ENCODE measurements around the gene ABHD12B.
"Not testable (repeated sequence)": the region's sequence is repeated elsewhere in the genome, so short reads cannot be mapped to it uniquely, and the experiment has no call there.

ABHD12B gene

DNA sequence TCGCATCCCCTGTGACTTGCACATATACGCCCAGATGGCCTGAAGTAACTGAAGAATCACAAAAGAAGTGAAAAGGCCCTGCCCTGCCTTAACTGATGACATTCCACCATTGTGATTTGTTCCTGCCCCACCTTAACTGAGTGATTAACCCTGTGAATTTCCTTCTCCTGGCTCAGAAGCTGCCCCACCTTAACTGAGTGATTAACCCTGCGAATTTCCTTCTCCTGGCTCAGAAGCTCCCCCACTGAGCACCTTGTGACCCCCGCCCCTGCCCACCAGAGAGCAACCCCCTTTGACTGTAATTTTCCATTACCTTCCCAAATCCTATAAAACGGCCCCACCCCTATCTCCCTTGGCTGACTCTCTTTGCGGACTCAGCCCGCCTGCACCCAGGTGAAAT lies 24.6 kb downstream of the ABHD12B start:
- DNase-seq (ENCODE audit: low read depth in 2 of 2), result not testable (repeated sequence)

DNA sequence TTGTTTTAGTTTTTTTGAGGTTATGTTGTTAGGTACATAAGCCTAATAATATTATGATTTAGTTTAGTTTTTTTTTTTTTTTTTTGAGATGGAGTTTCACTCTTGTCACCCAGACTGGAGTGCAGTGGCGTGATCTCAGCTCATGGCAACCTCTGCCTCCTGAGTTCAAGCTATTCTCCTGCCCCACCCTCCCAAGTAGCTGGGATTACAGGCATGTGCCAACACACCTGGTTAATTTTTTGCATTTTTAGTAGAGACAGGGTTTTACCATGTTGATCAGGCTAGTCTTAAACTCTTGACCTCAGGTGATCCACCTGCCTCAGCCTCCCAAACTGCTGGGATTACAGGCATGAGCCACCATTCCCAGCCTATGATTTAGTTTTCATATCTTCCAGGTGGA lies 25.2 kb downstream of the ABHD12B start:
- DNase-seq (ENCODE audit: low read depth in 2 of 2), result not testable (repeated sequence)

DNA sequence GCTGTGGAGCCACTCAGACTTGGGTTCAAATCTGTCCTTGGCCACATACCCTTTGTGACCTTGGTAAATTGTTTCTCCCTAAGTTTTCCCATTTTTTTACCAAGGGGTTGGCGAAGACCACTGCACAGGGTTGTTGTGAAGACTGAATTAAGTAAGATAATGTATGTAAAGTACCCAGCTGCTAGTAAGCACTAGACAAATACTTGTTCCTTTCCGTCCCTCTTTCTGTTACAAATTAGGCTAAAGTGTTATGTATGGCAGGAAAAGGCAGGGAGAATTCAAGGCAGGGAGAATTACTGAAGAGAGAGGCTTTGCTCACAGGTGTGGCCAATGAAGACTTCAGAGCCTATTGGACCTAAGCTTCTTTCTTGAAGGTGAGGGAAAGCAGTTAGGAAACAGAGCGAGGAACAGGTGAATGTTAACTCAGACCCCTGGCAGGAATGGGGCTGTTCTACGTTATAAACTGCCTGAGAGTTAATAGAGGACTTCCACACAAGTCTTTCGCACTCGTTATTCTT lies 25.9 kb downstream of the ABHD12B start:
- DNase-seq (ENCODE audit: low read depth in 2 of 2), result no peak

DNA sequence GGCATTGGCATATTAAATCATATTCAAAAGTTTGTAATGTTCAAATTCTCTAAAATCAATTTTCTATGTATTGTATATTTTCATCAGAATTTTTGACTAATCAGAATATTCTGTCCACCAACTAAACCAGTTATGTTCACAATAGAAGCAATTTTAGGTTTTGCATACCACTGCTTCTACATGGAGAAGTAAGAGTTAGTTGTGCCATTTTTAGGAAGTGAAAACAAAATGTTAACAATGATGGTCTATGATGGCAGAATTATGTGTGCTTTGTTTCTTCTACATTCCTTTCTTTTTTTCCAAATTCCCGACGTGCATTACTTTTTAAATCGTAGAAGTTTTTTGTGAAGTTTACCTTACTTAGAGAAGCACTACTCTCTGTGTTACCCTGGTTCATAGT lies 29.5 kb downstream of the ABHD12B start:
- no peak for DNase-seq (ENCODE audit: low read depth in 2 of 2)

DNA sequence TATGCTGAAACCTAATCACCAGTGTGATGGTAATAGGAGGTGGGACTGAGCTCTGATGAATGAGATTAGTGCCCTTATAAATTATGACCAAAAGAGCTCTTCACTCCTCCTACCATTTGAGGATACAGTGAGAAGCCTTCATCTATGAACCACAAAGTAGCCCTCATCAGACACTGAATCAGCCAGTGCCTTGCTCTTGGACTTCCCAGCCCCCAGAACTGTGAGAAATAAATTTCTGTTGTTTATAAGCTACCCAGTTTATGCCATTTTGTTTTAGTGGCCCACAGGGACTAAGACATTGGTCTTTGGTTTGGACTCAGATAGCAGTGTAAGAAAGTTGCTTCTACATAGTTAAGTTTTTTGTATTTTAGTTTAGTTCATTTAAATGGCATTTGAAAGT lies 32.9 kb downstream of the ABHD12B start:
- no peak for DNase-seq (ENCODE audit: low read depth in 2 of 2)

DNA sequence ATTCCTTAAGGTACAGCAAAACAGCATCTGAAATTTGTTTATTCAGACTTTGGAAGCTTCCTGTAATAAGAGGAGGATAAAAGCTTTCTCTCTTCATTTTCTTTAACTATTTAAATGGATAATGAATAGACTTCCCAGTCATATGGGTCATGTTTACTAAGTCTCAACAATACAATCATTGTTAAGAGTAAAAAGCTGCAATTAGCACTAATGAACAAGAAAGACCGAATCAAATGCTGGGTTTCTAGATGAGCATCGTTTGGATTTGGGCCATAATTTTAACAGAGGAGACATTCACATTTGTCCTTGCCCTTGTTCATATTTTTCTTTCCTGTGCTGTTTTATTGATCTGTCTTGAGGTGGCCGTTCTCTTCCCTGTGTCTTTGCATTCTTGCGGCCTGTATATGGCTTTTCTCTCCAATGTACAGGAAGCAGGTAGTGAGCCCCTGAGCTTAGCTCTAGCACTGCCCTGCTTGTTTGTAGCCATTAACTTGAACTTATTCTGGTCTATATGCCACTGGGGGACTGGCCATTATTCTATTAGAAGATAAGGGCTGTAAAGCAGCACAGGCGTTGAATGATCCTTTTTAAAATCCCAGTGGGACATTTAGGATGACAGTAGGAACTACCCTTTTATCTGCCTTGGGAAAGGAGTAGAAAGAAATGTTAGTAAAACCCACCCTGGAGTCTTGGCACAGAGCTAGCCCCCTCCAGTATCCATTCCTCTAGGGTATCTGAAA lies 34.6 kb downstream of the ABHD12B start:
- DNase-seq (ENCODE audit: low read depth in 2 of 2), result no peak

DNA sequence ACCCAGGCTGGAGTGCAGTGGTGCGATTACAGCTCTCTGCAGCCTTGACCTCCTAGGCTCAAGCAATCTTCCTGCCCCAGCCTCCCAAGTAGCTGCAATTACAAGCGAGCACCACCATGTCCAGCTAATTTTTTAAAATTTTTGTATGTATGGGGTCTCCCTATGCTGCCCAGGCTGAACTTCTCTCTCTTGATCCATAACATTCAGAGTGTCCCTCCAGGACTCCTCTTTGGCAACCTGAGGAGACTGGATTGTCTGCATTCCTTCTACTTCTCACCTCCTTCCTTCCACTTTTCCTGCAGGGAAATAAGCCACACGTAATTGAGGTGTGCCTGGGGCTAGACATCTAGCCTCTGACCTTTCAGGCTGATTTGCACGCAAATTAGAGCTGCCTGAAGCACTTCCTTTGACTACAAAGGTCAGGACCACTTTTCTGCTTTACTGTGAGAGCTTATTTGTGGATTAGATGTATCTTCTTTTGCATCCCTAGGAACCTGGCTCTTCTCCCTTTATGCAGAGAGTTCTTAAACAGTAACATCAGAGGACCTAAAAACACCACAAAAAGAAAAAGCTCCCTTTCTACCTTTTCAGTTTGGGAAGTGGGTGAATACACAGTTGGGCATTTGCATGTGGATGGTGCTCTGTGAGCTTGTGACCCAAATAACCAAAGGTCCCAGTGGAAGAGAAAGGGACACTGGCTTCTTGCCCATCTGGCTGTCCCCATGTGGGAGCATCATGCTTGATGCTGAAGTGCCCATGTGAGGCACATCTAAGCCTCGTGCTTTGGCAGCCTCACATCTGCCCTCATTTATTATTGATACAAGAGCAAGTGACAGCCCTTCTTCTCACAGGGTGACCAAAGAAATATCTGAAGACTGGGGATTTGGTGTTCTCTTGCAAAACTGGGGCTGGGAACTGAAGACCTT lies 38.9 kb downstream of the ABHD12B start:
- no peak for DNase-seq (ENCODE audit: low read depth in 2 of 2)

DNA sequence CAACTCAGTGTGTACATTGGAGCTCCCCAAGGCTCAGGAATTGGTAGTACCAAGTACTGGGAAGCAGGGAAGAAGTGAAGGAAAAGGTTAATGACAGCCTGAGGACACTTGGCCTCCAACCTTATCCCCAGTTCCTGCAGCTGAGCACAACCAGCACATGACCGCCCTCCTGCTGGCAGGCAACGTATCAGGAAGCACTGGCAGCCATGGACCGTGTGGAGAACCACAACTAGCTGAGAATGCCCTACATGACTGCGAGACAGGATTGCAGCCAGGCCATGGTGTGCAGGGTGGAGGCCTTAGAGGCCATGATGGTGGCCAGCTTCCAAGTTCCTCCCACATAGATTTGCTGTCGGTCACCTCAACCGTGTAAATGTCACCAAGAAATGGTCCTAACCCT lies 45.6 kb downstream of the ABHD12B start:
- no peak for DNase-seq (ENCODE audit: low read depth in 2 of 2)

DNA sequence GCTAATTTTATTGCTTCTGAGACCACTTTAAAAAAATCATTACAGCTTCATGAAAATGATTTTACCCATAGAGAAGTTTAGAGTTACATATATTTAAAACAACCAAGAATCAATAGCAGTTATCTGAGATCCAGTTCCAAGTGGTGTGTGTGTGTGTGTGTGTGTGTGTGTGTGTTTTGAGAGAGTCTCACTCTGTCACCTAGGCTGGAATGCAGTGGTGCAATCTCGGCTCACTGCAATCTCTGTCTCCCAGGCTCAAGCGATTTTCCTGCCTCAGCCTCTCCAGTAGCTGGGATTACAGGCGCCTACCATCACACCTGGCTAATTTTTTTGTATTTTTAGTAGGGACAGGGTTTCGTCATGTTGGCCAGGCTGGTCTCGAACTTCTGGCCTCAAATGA lies 47.7 kb downstream of the ABHD12B start:
- DNase-seq (ENCODE audit: low read depth in 2 of 2), result not testable (repeated sequence)

DNA sequence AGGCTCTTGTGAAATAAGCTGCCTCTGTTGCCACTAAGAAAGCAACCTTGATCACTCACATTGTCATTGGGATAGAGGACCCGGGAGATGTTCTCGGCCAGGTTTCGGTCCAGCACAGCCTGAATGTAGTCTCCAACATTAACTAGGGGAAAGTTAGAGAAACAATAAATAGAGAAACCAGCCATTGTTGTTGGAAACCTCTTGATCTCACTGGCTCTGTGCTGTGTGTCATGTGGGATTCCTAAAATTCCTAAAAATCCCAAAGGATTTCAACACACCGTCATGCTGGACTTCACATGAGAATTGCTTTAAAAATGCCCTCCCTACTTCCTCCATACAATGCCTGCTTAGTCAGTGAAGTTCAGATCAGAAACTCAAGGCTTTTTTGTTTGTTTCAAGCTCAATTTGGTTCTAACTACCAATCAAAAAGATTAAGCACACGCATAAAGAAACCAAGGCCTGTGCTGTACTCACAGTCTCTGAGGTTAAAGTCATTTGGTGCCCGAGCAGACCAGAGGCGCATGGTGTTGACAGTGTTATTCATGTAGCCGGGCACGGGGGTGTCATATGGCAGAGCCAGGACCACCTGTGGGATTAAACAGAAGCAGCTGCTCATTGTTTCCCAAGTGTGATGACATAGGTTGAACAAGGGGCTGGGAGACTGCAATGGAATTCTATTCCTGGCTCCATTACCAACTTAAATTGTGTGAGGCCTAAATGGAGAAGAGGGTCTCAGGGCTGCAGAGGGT lies 48.8 kb downstream of the ABHD12B start:
- no peak for DNase-seq (ENCODE audit: low read depth in 2 of 2)

DNA sequence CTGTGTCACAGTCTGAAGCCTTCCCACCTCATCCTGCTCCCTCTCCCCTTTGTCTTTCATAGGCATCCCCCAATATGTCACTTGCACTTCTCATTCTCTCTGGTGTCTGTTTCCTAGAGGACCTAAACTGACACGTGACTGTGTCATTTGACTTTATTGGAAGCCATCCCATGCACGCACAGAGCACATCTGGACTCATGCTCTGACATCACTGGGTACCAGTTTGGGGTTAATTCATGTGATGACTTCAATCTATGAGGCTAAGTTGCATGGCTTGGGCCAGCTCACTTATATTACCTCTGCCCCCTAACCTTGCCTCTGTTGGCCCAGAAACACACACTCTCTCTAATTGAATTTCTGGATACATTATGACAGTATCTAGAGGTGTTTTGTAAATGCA lies 51.0 kb downstream of the ABHD12B start:
- no peak for DNase-seq (ENCODE audit: low read depth in 2 of 2)

DNA sequence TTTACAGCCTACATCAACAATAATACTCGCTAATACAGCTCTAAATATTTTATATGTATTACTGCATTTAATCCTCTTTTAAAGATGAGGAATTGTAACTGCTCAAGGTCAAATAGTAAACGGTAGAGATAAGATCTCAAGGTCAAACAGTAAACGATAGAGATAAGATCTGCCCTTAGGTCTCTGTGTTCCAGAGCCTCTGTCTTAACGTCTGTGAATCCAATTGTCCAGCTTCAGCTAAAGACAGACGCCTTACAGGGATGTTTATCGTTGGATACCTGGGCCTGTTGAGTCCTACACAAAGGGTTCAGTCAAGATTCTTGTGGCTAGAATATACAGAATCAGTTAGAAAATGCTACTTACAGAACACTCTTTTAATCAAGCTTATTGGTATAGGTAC lies 52.4 kb downstream of the ABHD12B start:
- DNase-seq (ENCODE audit: low read depth in 2 of 2), result no peak

DNA sequence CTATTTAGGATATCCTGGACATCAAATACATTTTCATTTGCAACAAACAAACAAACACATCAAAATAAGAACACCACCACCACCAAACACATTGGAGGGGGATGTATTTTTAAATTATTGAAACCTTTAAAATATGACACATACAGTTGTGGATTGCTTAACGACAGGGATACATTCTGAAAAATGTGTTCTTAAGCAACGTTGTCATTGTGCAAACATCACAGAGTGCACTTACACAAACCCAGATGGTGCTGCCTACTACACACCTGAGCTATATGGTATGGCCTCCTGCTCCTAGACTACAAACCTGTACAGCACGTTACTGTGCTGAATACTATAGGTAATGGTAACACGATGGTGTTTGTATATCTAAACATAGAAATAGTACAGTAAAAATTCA lies 53.0 kb downstream of the ABHD12B start:
- no peak for DNase-seq (ENCODE audit: low read depth in 2 of 2)

DNA sequence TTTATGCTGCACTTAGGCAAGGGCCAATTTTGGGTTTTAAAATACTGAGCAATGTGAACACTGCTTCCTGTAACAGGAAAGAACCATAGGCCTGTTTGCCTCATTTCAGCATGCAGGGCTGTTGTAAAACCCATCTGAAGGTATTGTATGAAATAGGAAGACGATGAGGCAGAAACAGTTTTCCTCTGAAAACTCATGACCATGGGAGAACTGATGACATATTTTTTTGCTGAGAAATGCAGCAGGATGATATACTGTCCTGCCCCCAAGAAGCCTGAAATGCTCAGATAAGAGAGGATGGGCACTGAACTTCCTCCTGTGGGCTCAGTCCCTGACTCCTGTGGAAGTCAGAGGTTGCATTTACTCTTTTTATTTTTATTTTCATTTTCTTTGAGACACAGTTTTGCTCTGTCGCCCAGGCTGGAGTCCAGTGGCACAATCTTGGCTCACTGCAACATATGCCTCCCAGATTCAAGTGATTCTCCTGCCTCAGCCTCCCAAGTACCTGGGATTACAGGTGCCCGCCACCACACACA lies 55.1 kb downstream of the ABHD12B start:
- DNase-seq (ENCODE audit: low read depth in 2 of 2), result no peak

DNA sequence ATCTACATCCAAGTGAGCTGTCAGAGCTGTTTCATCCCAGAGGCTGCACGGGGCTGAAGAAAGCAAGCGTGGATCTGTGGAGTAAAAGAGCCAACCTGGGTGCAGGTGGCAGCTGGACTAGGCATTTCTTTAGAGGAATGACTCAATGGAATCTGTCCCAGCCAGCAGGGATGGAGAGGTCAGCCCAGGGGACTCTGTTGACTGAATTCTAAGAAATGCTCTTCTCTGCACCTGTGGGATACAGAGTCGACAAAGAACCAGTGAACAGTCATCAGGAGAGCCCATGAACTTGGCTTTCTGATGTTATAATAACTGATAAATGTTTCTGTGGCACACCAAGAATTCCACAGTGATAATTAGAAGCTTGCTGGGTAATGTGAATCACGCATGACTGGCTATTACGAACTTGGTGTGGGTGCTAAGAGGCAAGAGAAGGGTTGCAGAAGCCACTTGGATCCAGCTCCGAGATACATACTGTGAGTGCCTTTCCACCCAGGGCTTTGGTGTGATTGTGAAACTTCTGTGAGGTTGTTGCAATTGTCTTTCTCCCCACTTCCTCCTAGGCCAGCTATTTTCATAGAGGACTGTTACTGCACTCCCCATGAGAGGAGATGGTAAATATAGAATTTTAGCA lies 56.3 kb downstream of the ABHD12B start:
- no peak for DNase-seq (ENCODE audit: low read depth in 2 of 2)

DNA sequence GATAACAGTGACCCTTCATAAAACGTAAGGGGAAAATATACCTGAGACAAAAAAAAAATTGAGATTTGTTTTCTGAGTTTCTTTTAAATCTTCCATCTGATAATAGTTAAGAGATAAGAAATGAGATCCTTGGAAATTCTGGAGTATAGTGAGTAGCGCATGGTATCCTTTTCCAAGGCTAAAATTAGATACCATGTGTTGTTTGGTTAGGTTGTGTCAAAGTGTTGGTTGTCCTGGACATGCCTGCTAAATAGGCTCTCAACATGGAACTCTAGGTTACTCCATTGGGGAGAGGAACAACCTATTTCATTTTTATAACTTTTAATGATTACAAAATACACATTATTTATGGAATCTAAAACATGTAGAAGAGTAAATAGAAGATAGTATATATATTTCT lies 57.7 kb downstream of the ABHD12B start:
- DNase-seq (ENCODE audit: low read depth in 2 of 2), result no peak

DNA sequence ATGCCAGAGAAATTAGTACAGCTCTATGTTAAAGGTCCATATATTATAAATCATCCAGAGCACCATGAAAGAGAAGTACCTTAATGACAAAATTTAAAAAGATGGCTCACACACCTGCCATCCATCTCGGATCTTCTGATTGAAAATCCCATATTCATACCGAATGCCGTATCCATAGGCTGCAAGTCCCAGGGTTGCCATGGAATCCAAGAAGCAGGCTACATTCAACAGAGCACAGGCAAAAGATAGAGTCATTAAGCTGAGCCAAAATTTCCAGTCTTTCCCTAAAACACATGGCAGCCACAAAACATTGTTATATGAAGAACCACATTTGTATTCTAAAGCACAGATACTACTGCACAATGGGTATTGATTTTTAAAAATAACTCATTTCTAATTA lies 59.7 kb downstream of the ABHD12B start:
- no peak for DNase-seq (ENCODE audit: low read depth in 2 of 2)

DNA sequence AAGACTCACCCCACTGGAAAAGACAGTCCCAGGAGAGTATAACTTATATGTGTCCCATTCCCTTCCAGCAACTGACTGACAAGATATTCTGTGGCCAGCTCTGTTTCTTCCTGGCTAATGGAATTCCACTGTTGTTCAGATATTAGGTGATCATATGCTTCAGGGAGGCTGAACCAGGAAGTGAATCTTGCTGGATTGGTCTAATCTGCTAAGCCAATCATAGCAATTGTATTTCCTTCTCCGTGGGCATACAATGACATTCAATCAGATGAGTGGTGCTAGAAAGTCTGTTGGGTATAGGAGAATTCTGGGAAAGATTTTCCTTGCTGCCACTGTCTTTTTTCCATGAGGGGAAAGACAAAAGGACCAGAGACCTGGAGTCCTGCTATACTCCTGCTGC lies 60.3 kb downstream of the ABHD12B start:
- no peak for DNase-seq (ENCODE audit: low read depth in 2 of 2)

DNA sequence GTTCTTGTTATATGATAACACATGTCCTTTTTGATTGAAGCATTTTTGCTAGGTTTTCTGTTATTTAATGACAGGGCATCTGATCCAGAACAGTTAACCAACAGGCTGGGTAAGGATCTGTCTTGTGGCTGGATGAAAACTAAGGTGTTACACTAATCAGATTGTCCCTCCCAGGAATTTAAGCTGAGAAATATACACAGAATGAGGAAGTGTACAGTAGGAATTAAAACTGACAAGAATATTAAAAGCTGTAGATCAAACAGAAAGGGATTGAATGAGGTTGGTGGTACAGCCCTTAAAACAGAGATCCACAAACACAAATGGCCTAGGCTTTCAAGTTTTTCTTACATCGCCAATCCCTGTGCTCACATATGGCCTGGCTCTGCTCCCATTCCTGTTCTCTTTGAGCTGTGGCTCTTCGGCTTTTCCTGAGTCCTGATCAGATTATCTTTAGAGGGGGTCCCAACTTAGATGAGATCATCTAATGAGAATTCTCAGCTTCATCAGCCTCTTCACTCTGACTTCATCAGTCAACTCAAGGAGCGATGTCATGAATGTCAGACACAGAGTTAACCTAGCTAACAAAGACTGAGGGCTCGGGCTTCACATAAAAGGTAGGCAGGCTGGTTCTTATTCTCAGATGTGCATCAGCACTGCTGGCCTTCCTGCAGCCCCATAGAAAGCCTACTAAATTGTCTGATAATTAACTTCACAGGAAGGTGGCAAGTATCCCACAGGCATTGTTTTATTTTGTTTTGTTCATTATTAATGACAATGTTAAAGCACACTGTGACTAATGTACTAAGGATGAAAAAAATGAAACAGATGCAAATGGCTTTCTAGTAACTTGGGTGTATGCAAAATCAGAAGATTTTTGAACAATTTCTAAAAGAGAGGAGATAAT lies 61.0 kb downstream of the ABHD12B start:
- no peak for DNase-seq (ENCODE audit: low read depth in 2 of 2)
